Renal pelvis (tissue), 4 donors: ENCODE measurements around the gene NCBP1. TPM values are rescaled to one million over a fixed set of nuclear protein-coding genes. Genes with fewer than 3 reads are reported as not detected.

ENCODE experiments used
- DNase-seq: peaks from one replicate; pipeline ENCODE4 v3.0.0-alpha.2; 2013
- polyA plus RNA-seq, 3 donors: library from polyadenylated mRNA; unstranded; fragments of 120-200 nt; gene quantifications; one replicate each; pipeline ENCODE4 v1.2.1, GENCODE V29; 2013; ENCODE audit not compliant: insufficient read length in 3 of 3

The NCBP1 gene
- polyA plus RNA-seq, 3 donors, result 38.0 to 51.2 (median 46.0) TPM

- no peak for DNase-seq
These were observed 71.8 kb downstream of the NCBP1 start for GRCh38 chr9:97705354-97705950.

- no peak for DNase-seq
These were observed 72.6 kb downstream of the NCBP1 start for GRCh38 chr9:97706246-97706645.

GRCh38 chr9:97710356-97711222 is 77.0 kb downstream of the NCBP1 start:
- peak; percentile 74 for DNase-seq

- DNase-seq, result no peak
These were observed 77.6 kb downstream of the NCBP1 start for GRCh38 chr9:97711223-97711626.

- DNase-seq, result no peak
These were observed 80.8 kb downstream of the NCBP1 start for GRCh38 chr9:97714435-97714834.

- DNase-seq, result no peak
These were observed 84.2 kb downstream of the NCBP1 start for GRCh38 chr9:97717866-97718265.

GRCh38 chr9:97721396-97721795 is 87.8 kb downstream of the NCBP1 start:
- DNase-seq, result no peak

GRCh38 chr9:97722331-97722730 is 88.7 kb downstream of the NCBP1 start:
- DNase-seq, result no peak

Other genes starting within 250 kb of the NCBP1 start
- 1 to 10 TPM; 7.1 to 7.7 (median 7.2) TPM for gene TDRD7, start 221.7 kb upstream of the NCBP1 start, polyA plus RNA-seq
- 1 to 10 TPM; 1.4 to 1.9 (median 1.6) TPM for gene TMOD1, start 132.2 kb upstream of the NCBP1 start, polyA plus RNA-seq
- gene TSTD2, start 453 bp upstream of the NCBP1 start, polyA plus RNA-seq, result 10 to 100 TPM; 29.0 to 40.8 (median 38.8) TPM
- 10 to 100 TPM; 33.5 to 34.0 (median 34.0) TPM for gene XPA, start 63.5 kb downstream of the NCBP1 start, polyA plus RNA-seq
- gene FOXE1, start 219.4 kb downstream of the NCBP1 start, polyA plus RNA-seq, result under 1 TPM in 1 of 3 donors, not detected in 2; 0.03 TPM